HepG2 (cell line): ENCODE measurements around the gene XXYLT1. TPM values are rescaled to one million over a fixed set of nuclear protein-coding genes. Genes with fewer than 3 reads are reported as not detected.
A peak's percentile ranks its signal among the peaks of the same experiment; 100 is the strongest.

Experiments used
- ATAC-seq: fragments of 200-7000 bp; cut with Tn5 transposase; 3 replicates; pipeline ENCODE4 v1.9.1; 2020; ENCODE audit warnings: mild to moderate bottlenecking, moderate library complexity
- BruUV-seq: library from RNA; stranded (reverse); fragments of 400-500 nt; replicated peaks from 2 replicates; lab custom pipeline; 2021; lab: Mats Ljungman, UMichigan
- CTCF ChIA-PET: fragments of 300-600 bp; formaldehyde crosslinking; extraction: SDS; loops from one replicate; lab custom pipeline; 2021; ENCODE audit warnings: low total read pairs, inconsistent platforms, low intra/inter-chr PET ratio; lab: Yijun Ruan, JAX
- POLR2A ChIA-PET: fragments of 350-600 bp; sonication (Branson Sonifier 250); formaldehyde crosslinking; loops from one replicate; lab custom pipeline; 2020; ENCODE audit warnings: antibody characterized with exemption, inconsistent platforms; lab: Yijun Ruan, JAX
- DNase-seq: peaks from one replicate; pipeline ENCODE4 v3.0.0-alpha.2; 2015; ENCODE audit warnings: low spot score
- FAIRE-seq: peaks from 3 replicates; lab custom pipeline; 2011; peaks lifted over from hg19 to GRCh38; lab: Jason Lieb, UNC
- H2AFZ ChIP-seq: one replicate; pipeline ENCODE4 v1.6.1; 2011; ENCODE audit warnings: low read length, inconsistent platforms
- H3K27ac ChIP-seq: fragments of 300-600 bp; 3 replicates; pipeline ENCODE4 v1.8.0; 2011; ENCODE audit warnings: mixed run types, mild to moderate bottlenecking, mixed read lengths, low read length, inconsistent platforms; ENCODE audit not compliant: insufficient read depth; ENCODE audit errors: extremely low read length
- H3K27me3 ChIP-seq, 2 experiments: fragments of 200-600 bp in 1 of 2; 2 replicates in 1 of 2; 3 replicates in 1 of 2; pipeline versions ENCODE4 v1.6.0 to v1.8.0; 2011; ENCODE audit warnings: low read length in 2 of 2, mild to moderate bottlenecking in 2 of 2, moderate library complexity in 2 of 2, inconsistent platforms in 1 of 2; ENCODE audit not compliant: insufficient read depth in 2 of 2, control insufficient read depth in 1 of 2
- H3K36me3 ChIP-seq, 2 experiments: fragments of 200-600 bp in 1 of 2; replicated peaks in 1 of 2; 2 replicates in 1 of 2; 3 replicates in 1 of 2; pipeline versions ENCODE4 v1.5.1 to v1.8.0; 2011; ENCODE audit warnings: low read length in 2 of 2, inconsistent platforms in 1 of 2; ENCODE audit not compliant: insufficient read depth in 2 of 2, control insufficient read depth in 1 of 2
- H3K4me1 ChIP-seq: 2 replicates; pipeline ENCODE4 v1.5.1; 2012; ENCODE audit warnings: low read length, inconsistent platforms; ENCODE audit not compliant: insufficient read depth
- H3K4me2 ChIP-seq: 2 replicates; pipeline ENCODE4 v1.6.0; 2011; ENCODE audit warnings: low read depth, low read length, inconsistent platforms
- H3K4me3 ChIP-seq, 3 experiments: fragments of 200-600 bp in 1 of 3; sonication (generic), shearing (Covaris generic) in 1 of 3; replicated peaks in 1 of 3; 2 replicates each; pipeline ENCODE4 v1.5.1; 2011 to 2016; ENCODE audit warnings: low read length in 3 of 3, inconsistent platforms in 2 of 3, low read depth in 2 of 3, mild to moderate bottlenecking in 2 of 3, control low read depth in 1 of 3, mixed read lengths in 1 of 3; ENCODE audit not compliant: insufficient read depth in 1 of 3
- H3K79me2 ChIP-seq: one replicate; pipeline ENCODE4 v1.6.1; 2011; ENCODE audit warnings: low read length, inconsistent platforms; ENCODE audit not compliant: insufficient read depth
- H3K9ac ChIP-seq: 2 replicates; pipeline ENCODE4 v1.6.0; 2011; ENCODE audit warnings: mild to moderate bottlenecking, low read depth, low read length, inconsistent platforms; ENCODE audit not compliant: insufficient read depth
- H3K9me3 ChIP-seq: 2 replicates; pipeline ENCODE4 v1.5.1; 2012; ENCODE audit warnings: mild to moderate bottlenecking, low read length
- H4K20me1 ChIP-seq: 2 replicates; pipeline ENCODE4 v1.6.0; 2011; ENCODE audit warnings: inconsistent platforms, mild to moderate bottlenecking, low read length, moderate library complexity; ENCODE audit not compliant: insufficient read depth
- CHCHD3 ChIP-seq: sonication (generic); formaldehyde crosslinking; IDR thresholded peaks from 2 replicates; pipeline ENCODE4 v1.8.0; 2022; ENCODE audit warnings: mild to moderate bottlenecking, missing genetic modification reagents, moderate library complexity
- GLMP ChIP-seq: sonication (generic); formaldehyde crosslinking; IDR thresholded peaks from 2 replicates; pipeline ENCODE4 v1.9.0; 2021; ENCODE audit warnings: missing genetic modification reagents, mild to moderate bottlenecking, borderline replicate concordance
- ZBTB14 ChIP-seq: sonication (generic); formaldehyde crosslinking; IDR thresholded peaks from 2 replicates; pipeline ENCODE4 v1.4.0; 2020; ENCODE audit warnings: missing genetic modification reagents
- ZBTB33 ChIP-seq: sonication (generic); formaldehyde crosslinking; IDR thresholded peaks from 2 replicates; pipeline ENCODE4 v1.4.0; 2020; ENCODE audit warnings: missing genetic modification reagents
- ZBTB38 ChIP-seq: sonication (generic); formaldehyde crosslinking; IDR thresholded peaks from 2 replicates; pipeline ENCODE4 v1.5.1; 2020; ENCODE audit warnings: mild to moderate bottlenecking, missing genetic modification reagents
- ZFY ChIP-seq: sonication (generic); formaldehyde crosslinking; IDR thresholded peaks from 2 replicates; pipeline ENCODE4 v1.4.0; 2020; ENCODE audit warnings: missing genetic modification reagents
- ZNF569 ChIP-seq: sonication (generic); formaldehyde crosslinking; IDR thresholded peaks from 2 replicates; pipeline ENCODE4 v1.5.0; 2020; ENCODE audit warnings: mild to moderate bottlenecking, missing genetic modification reagents, moderate library complexity, borderline replicate concordance
- ZNF572 ChIP-seq: sonication (generic); formaldehyde crosslinking; IDR thresholded peaks from 2 replicates; pipeline ENCODE4 v1.5.1; 2020; ENCODE audit warnings: mild to moderate bottlenecking, missing genetic modification reagents
- ZNF749 ChIP-seq: sonication (generic); formaldehyde crosslinking; IDR thresholded peaks from 2 replicates; pipeline ENCODE4 v1.8.0; 2022; ENCODE audit warnings: mild to moderate bottlenecking, missing genetic modification reagents, moderate library complexity, borderline replicate concordance
- ZSCAN21 ChIP-seq: sonication (generic); formaldehyde crosslinking; IDR thresholded peaks from 2 replicates; pipeline ENCODE4 v1.8.0; 2022; ENCODE audit warnings: mild to moderate bottlenecking, missing genetic modification reagents, moderate library complexity, borderline replicate concordance
- WGBS: methylation state at CpG from one replicate; pipeline ENCODE4 v1.1.6; 2017; ENCODE audit warnings: low lambda C conversion rate; 5-methylcytosine and 5-hydroxymethylcytosine counted together
- in situ Hi-C: cut with HindIII; loops from 2 replicates; pipeline ENCODE4 v1.10.0; 2017; ENCODE audit warnings: low pct_unique_long_range_greater_than_20kb; ENCODE audit not compliant: extremely low pct_ligation_motif_present
- intact Hi-C: fragments of 100-400 bp; cut with micrococcal nuclease; formaldehyde crosslinking; loops from one replicate; pipeline ENCODE4 v1.10.0; 2022; ENCODE audit not compliant: unreplicated experiment
- polyA plus RNA-seq, 8 experiments: library from polyadenylated mRNA; depleted of rRNA in 3 of 8; stranded (reverse) in 7 of 8; unstranded in 1 of 8; fragments of >200 nt; fragmentation: Illumina TruSeq in 4 of 8; extraction: Trizol in 4 of 8; gene quantifications; 2 replicates each; pipeline versions ENCODE4 v1.2.1 to v1.2.3, GENCODE V29; 2011 to 2016; ENCODE audit warnings: low read depth in 4 of 8, missing spikeins in 1 of 8, mixed read lengths in 1 of 8; ENCODE audit not compliant: insufficient read depth in 1 of 8
- total RNA-seq, 5 experiments: library from RNA; depleted of rRNA; stranded (reverse); fragments of >200 nt; fragmentation: Illumina TruSeq; extraction: Trizol; gene quantifications; 2 replicates each; pipeline ENCODE4 v1.2.3, GENCODE V29; 2016; ENCODE audit warnings: low read depth in 1 of 5

Gene XXYLT1
- total and polyA plus RNA-seq, 2 of the 13 experiments (the other 11 are each of a cell fraction or from before 2014, with no cell fraction given) = 17.7 to 19.0 TPM

GRCh38 chr3:195160257-195160898 is 110.6 kb downstream of the XXYLT1 start (continued):
- 0 out of 2 replicates have a peak, but pooled peaks have one; percentile 11 for TF ChIP-seq ZNF569 (CRISPR knock-in tag)
- TF ChIP-seq ZNF572 (CRISPR knock-in tag) = no peak
- TF ChIP-seq CHCHD3 (CRISPR knock-in tag) = no peak

GRCh38 chr3:195159814-195160165 is 111.2 kb downstream of the XXYLT1 start:
- no peak for FAIRE-seq

More at GRCh38 chr3:195159814-195160165, 111.2 kb downstream of the XXYLT1 start:
- Histone ChIP-seq H3K4me2 (peak overlapping the region; percentile 39), H3K27me3 (no peaks in the 10 kb centered on the region), H3K9ac (peak overlapping the region; percentile 28), H3K4me3 (no peak overlapping the region; a peak in 1 of 6 replicates), H3K36me3 (no peaks in the 10 kb centered on the region), H3K79me2 (peaks cover 11% of the 10 kb centered on the region), H2AFZ (no peak overlapping the region), H3K9me3 (no peaks in the 10 kb centered on the region), H4K20me1 (no peaks in the 10 kb centered on the region), H3K4me1 (peaks cover 100% of the 10 kb centered on the region), H3K27ac (peak overlapping the region; percentile 100)
- DNase-seq (no peak), ATAC-seq (no peak)
- TF ChIP-seq ZBTB14 (CRISPR knock-in tag) (no peak), ZBTB33 (peak; percentile 11; the same call in 1 of the 2 replicates), ZNF749 (CRISPR knock-in tag) (0 out of 2 replicates have a peak, but pooled peaks have one; percentile 13), ZFY (no peak), ZBTB38 (CRISPR knock-in tag) (0 out of 2 replicates have a peak, but pooled peaks have one; percentile 4), GLMP (CRISPR knock-in tag) (no peak), ZSCAN21 (CRISPR knock-in tag) (0 out of 2 replicates have a peak, but pooled peaks have one; percentile 13)
- ChIA-PET POLR2A (interaction anchor here (1.4 to 1.5 kb wide), 2 partner anchors 99 to 111 kb away, joined by 3 to 4 read pairs; partner anchors contain the start of gene XXYLT1), CTCF (no interaction called here)
- in situ Hi-C loops = no loop called here
- intact Hi-C loops = loop anchor here (2.0 kb wide), 1 partner anchor 99 kb away; no protein-coding TSS in a partner anchor
- TSS peak; percentile 54 for BruUV-seq
- WGBS = 78% methylated on average over 6 of the region's 6 CpGs
